Measurements from ENCODE around the gene XPO5.
"Not testable (repeated sequence)": the region's sequence is repeated elsewhere in the genome, so short reads cannot be mapped to it uniquely, and the experiment has no call there.

The XPO5 gene

DNA sequence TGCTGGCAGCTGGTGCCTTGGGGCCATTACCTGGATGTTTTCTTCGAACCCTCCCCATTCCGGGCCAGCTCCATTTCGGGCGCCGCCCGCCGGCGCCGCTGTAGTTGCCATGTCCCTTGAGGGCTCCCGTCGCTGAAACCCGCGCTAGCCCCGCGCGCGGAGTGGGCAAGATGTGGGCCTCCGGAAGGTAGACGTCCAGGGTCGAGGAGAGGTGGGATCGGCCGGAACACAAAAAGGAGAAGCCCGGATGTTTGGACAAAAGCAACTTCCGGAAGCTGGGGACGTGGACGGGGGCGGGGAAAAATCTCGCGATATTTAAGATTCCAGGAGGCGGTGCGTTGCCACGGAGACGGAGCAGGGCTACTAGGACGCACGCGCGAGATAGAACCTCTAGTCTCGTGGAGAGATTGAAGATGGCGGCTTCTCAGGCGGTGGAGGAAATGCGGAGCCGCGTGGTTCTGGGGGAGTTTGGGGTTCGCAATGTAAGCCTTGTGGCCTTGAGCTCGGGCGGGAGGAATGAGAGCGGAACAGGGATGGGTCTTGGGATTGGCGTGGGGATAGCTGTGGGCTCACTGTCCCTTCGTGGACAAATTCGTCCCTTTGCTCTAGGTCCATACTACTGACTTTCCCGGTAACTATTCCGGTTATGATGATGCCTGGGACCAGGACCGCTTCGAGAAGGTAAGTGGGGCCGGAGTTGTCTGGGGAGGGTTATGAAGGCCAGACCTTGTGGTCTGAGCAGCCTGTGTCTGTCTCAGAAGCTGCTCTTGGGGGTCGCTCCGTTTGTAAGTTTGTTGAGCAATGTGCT, 58.9 kb downstream of the XPO5 start, which contains the start of the genes POLR1C and YIPF3:
Gene POLR1C (plus strand): TSS at position 393 of the 808 bp plus-strand sequence. CDS start 21 bp downstream, at position 414.
Gene YIPF3 (minus strand): TSS at position 230 of the 808 bp plus-strand sequence. CDS start 119 bp downstream, at position 111.
- peak; percentile 97 for DNase-seq

DNA sequence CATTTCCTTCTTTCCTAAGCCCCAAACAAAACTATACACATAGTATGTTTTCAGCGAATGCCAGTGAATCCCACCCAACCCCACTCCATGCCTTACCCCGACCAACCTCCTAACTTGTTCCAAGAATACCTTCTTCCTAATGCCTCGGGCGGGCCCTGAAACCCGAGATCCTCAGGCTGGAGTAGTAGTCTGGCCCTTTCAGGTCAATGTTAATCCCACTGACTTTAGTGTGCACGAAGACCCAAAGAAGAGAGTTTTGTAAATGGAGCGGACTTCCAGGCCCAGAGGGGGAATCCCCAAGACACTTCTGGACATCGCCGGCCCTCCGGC, 59.5 kb downstream of the XPO5 start:
- no peak for DNase-seq

GRCh38 chr6:43515808-43516207, 60.0 kb downstream of the XPO5 start:
- DNase-seq, result no peak

DNA sequence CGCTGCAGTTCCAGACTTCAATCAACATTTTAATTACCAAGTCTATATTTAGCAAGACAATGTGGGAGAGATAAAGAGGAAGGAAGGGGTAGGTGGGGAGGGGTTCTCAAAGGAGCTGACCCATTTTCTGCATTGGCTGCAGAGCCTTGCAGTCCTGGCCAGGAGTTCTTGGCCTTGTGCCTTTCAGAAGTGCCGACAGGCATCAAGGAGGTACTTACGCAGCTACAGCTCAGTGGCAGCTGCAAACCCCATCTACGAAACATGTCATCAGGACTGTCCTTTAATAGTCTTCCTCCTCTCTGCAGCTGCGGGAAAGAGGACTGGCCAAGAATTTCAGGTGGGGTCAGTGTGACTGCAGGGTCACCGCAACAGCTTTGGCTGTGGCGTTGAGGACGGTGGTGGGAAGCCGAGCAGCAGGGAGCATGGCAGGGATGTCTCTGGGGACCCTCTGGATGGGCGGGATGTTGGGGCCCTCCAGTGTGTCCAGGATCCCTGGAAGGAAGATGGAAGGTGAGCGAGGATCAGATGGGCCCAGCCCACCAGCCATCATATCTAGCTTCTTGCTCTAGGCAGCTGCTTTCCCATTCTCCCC, 63.9 kb downstream of the XPO5 start:
- no peak for DNase-seq

DNA sequence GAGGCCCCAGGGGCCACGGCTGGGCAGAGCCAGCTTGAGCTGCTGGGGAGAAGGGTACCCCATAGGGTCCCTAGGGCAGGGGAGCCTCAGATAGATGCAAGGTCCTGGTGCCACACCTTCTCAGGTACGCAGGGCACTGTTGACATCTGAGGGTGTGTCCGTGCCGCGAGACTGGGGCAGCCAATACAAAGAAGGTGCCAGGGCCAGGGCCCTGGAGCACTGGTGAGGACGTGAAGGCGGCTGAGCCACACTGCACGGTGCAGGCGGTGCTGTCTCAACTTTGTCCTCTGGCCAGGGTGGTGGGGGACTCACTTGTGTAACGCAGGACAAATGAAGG, 65.0 kb downstream of the XPO5 start:
- no peak for DNase-seq

DNA sequence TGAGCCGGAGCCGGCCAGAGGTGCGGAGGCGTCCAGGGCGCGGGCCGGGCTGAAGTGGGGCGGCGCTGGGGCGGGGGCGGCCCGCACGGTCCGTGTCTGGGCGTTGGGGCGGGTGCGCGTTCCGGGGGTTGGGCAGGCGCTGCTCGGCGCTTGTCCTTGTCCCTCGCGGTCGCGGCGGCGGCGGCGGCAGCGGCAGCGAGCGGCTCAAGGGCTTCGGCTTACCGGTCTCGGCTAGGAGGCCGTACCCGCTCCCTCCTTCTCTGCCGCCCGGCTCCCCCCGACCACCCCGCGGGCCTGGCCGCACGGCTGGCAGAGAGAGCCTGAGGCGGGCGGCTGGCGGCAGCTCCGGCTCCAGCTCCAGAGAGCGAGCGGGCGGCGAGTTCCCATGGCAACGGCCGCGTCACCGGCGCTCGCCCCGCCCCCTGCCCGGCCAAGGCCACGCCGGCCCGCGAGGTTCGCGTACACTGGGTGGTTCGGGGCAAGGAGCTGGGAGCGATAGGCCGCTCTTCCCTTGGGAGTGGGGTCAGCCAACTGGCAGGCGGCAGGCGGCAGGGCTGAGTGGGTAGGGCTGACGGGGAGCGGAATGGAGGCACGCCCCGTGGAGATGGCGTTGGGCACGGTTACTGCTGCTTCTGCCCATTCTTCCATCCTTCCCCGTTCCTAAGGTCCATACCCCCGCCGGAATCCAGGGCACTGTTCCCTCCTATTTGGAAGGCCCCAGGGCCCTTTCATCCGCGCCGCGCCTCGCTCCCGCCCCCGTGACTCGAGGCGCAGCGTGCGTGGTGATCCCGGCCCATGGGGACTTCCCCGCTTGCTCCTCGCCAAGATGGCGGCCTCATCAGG, 65.6 kb downstream of the XPO5 start, which contains the start of gene LRRC73:
Gene LRRC73 (minus strand): TSS at position 363 of the 843 bp plus-strand sequence. CDS start 561 bp downstream, outside the sequence.
- peak; percentile 81 for DNase-seq

- no peak for DNase-seq
Observed at GRCh38 chr6:43509142-43509983, 66.5 kb downstream of the XPO5 start.

- no peak for DNase-seq
Observed at GRCh38 chr6:43508481-43509141, 67.2 kb downstream of the XPO5 start.

DNA sequence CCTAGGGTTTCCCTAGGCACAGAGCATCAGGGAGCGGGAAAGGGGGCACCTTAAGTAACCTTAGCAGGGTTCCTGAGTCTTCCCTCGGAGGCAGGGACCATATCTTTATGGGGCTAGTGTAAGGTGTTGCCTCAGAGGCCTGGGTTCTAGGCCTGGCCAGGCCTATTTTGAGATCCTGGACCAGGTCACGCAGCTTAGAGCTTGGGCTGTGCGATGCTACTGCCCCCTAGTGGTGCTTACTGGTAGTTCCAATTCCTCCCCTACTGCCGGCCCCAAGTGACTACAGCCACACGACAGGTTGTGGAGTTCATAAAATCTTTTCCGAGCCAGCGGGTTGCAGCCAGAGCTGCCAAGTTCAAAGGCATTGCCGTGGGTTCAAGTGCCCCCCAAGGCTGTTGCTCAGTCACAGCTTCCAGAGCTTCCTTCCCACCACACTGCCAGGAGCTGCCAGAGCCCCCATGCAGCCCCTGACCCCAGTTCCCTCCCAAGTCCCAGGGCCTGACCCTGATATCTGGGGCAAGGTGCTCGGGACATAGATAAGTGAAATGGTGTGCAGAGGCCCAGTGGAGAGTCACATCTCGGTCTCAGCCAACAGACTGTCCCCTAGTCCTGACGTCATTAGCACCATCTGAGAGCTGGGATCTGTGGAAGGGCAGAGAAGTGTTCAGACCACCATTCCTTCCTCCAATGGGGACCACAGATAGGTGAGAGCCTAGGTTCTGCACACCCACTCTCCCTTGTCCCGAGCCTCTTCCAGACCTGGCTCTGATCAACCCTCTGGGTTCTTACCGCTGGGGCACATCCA, 69.0 kb downstream of the XPO5 start:
- peak; percentile 84 for DNase-seq

GRCh38 chr6:43506171-43506570, 69.7 kb downstream of the XPO5 start:
- DNase-seq, result no peak

DNA sequence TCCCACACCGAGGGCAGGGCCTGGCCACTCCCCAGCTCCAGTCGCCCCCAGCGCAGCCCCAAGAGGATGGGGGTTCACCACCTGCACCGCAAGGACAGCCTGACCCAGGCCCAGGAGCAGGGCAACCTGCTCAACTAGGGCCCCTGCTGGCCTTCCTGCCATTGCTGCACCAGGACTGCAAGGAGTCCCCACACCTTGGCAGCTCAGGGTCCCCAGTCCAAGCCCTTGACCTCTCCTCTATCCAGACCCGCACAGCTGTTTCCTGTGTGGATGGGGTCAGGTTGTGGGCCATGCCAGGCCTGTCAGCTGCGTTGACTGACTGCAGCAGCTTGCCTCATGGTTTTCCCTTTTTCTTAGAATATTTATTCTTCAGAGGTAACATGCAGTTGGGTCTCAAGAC, 70.1 kb downstream of the XPO5 start:
- DNase-seq, result no peak

- no peak for DNase-seq
Observed at GRCh38 chr6:43504756-43505593, 70.9 kb downstream of the XPO5 start.

DNA sequence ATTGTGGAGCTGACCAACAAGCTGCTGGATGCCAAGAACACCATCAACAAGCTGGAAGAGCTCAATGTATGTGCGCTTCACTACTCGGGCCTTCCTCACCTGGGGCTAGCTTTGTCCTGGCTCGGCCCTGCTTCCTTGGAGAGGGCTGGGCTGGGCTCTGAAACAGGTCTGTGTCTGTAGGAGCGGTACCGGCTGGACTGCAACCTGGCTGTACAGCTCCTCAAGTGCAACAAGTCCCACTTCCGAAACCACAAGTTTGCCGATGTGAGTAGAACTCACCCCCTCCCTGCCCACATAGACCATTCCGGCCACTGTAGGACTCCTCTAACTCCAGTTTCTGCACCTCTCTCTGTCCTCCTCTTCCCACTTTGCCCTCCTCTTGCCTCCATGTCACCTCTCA, 72.4 kb downstream of the XPO5 start:
- DNase-seq, result no peak

GRCh38 chr6:43502666-43503065, 73.2 kb downstream of the XPO5 start:
- no peak for DNase-seq

GRCh38 chr6:43500921-43501320, 74.9 kb downstream of the XPO5 start:
- no peak for DNase-seq

- DNase-seq, result no peak
Observed at GRCh38 chr6:43499028-43499815, 76.6 kb downstream of the XPO5 start.

GRCh38 chr6:43498291-43498690, 77.5 kb downstream of the XPO5 start:
- not testable (repeated sequence) for DNase-seq

- DNase-seq, result no peak
Observed at GRCh38 chr6:43497689-43498088, 78.1 kb downstream of the XPO5 start.

DNA sequence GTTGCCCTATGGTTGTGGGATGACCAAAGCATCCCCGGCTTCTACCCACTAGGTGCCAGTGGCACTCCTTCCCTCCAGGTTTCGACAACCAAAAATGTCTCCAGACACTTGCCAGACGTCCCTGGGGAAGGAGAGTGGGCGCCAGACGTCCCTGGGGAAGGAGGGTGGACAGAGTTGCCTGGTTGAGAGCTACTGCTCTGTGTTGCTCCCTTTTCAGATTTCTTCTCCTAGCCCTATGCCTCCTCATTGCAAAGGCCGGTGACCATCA, 78.8 kb downstream of the XPO5 start:
- no peak for DNase-seq
